Right cardiac atrium (tissue), 5 donors: ENCODE measurements around the gene SRRM1. TPM values are rescaled to one million over a fixed set of nuclear protein-coding genes. Genes with fewer than 3 reads are reported as not detected.
A peak's percentile ranks its signal among the peaks of the same experiment; 100 is the strongest.
"Not testable (repeated sequence)": the region's sequence is repeated elsewhere in the genome, so short reads cannot be mapped to it uniquely, and the experiment has no call there.

ENCODE experiments used
- ATAC-seq, 2 donors: fragments of 200-7000 bp; cut with Tn5 transposase; one replicate each; pipeline versions ENCODE4 v1.8.0 to v1.9.1; 2020; ENCODE audit warnings: moderate library complexity in 2 of 2, mild to moderate bottlenecking in 1 of 2
- DNase-seq, 3 donors: peaks; one replicate each; pipeline ENCODE4 v3.0.0-alpha.2; 2020
- H3K27ac ChIP-seq: one replicate; pipeline ENCODE4 v1.5.1; 2013; ENCODE audit warnings: mild to moderate bottlenecking, low read length, control low read depth, moderate library complexity
- H3K27me3 ChIP-seq: one replicate; pipeline ENCODE4 v1.6.1; 2013; ENCODE audit not compliant: control insufficient read depth, insufficient read depth
- H3K4me1 ChIP-seq: one replicate; pipeline ENCODE4 v1.6.1; 2013; ENCODE audit warnings: low read length; ENCODE audit not compliant: control insufficient read depth, insufficient read depth
- H3K4me3 ChIP-seq: one replicate; pipeline ENCODE4 v1.5.1; 2013; ENCODE audit warnings: low read length, control low read depth
- H3K9me3 ChIP-seq: one replicate; pipeline ENCODE4 v1.6.1; 2013; ENCODE audit warnings: low read length; ENCODE audit not compliant: control insufficient read depth
- WGBS: extraction: QIAGEN DNeasy Blood & Tissue Kit; methylation state at CpG from one replicate; pipeline ENCODE4 v1.1.7; 2013; 5-methylcytosine and 5-hydroxymethylcytosine counted together
- intact Hi-C, 4 donors: fragments of 100-400 bp; cut with DNase I; formaldehyde crosslinking; loops; one replicate each; pipeline versions ENCODE4 v1.11.0 to v1.14.0; 2022 to 2023
- polyA plus RNA-seq: library from polyadenylated mRNA; stranded (reverse); fragments of 200-250 nt; gene quantifications from one replicate; pipeline ENCODE4 v1.2.3, GENCODE V29; 2013
- total RNA-seq, 4 donors: library from RNA; stranded (reverse); fragmentation: NEBNext Ultra II Directional; extraction: Animal tissue kit (Norgen Biotek cat#: 25700); gene quantifications; one replicate each; pipeline ENCODE4 v1.2.1, GENCODE V29; 2021
- donor health status: healthy with polysubstance abuse.
- donor health status: DM: no; HTN: yes; CAD: no.
- donor health status: DM: no; HTN: no; CAD: no.
- donor health status: DM: no; HTN: yes; CAD: no; lungs with severe emphysema.
- donor health status: DM: yes; HTN: yes; CAD: no.

Gene SRRM1
- total and polyA plus RNA-seq, 5 donors, result 41.2 to 91.7 (median 78.4) TPM

DNA sequence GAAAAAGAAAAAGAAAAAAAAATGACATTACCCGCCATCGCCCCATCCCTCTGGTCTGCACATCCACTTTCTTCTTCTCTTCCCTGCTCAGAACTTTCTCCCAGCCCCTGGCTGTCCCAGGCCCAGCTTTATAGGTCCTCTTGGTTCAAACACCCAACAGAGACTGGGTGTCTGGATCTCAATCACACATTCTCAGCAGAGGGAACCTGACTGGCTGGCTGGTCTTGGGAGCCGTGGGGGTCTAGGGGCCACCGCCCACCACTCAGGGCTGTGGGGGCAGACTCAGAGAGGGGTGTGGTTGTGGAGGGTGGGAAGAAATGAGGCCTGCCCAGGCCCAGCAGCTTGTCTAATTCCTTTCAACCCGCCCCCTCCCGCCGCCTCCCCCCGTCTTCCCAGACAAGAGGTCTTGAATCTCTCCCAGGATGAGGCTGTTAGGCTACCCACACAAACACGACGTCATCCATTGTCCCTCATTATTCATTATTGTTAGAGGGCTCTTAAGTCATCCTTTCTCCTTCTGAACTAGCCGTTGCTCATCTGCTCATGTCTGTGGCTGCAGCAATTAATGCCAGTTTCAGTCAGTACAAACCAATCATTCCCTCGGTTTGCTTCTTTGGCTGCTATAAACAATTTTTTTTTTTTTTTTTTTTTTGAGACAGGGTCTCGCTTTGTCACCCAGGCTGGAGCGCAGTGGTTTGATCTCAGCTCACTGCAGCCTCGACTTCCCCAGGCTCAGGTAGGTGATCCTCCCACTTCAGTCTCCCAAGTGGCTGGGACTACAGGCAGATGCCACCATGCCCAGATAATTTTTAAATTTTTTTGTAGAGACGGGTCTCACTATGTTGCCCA lies 61.5 kb downstream of the SRRM1 start:
- H3K9me3 ChIP-seq, result no peaks in the 10 kb centered on the region
- ATAC-seq (peak in 1 of 2 donors; percentile 44), DNase-seq (peak in 2 of 3 donors; percentile 50 to 55)
- no peaks in the 10 kb centered on the region for H3K27me3 ChIP-seq
- no peak overlapping the region for H3K4me3 ChIP-seq
- intact Hi-C loops, result loop anchor here in 1 of 4 donors (10.0 kb wide), 1 partner anchor 1330 kb away; no protein-coding TSS in a partner anchor
- H3K27ac ChIP-seq, result peak overlapping the region; percentile 84
- H3K4me1 ChIP-seq, result peaks cover 2% of the 10 kb centered on the region
- 58% methylated on average over 16 of the region's 16 CpGs for WGBS

DNA sequence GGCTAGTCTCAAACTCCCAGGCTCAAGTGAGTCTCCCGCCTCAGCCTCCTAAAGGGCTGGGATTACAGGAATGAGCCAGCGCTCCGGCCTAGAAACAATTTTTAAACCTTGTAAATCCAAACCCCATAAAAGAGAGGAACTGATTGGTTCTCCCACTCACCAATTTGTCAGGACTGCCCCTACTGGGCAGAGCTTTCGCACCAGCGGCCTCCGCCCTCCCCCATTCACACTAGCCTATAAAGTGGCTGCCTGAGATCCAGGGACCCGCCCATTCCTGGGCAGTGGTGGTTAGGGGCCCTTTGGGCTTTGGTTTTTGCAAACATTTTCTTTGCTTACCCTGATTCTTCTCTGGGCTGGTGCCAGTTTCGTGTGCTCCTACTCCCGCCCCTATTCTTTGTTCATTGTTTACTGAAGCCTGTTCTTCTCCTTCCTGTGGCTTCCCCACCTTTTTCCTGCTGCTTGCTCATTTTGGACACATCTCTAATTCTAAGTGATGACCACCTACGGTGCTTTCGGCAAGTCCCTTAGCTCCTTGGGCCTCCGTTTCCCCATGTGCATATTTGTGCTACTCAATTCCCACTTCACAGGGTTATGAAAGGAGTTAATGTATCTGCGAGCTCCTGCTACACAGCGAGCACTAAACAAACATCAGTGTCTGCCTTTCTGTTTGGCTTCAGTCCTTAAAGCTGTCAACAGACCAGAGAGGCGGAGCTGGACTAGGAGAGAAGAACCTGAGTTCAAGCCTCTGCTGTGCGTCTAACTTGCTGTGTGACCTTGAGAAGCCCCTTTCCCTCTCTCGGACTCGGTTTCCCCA lies 62.4 kb downstream of the SRRM1 start:
- DNase-seq, result peak; percentile 91 to 96 (median 94)
- no peaks in the 10 kb centered on the region for H3K27me3 ChIP-seq
- H3K27ac ChIP-seq, result peak overlapping the region; percentile 84
- peaks cover 2% of the 10 kb centered on the region for H3K4me1 ChIP-seq
- peak overlapping the region; percentile 17 for H3K4me3 ChIP-seq
- peak; percentile 98 to 99 for ATAC-seq
- H3K9me3 ChIP-seq, result no peaks in the 10 kb centered on the region
- WGBS, result 30% methylated on average over 18 of the region's 18 CpGs
- intact Hi-C loops, result loop anchor here in 1 of 4 donors (10.0 kb wide), 1 partner anchor 1329 kb away; no protein-coding TSS in a partner anchor

DNA sequence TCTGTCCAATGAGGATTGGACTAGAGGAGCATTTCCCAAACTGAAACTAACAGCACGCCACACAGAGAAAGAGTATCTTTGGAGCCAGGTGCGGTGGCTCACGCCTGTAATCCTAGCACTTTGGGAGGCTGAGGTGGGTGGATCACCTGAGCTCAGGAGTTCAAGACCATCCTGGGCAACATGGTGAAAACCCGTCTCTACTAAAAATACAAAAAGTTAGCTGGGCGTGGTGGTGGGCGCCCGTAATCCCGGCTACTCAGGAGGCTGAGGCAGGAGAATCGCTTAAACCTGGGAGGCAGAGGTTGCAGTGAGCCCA lies 62.9 kb downstream of the SRRM1 start:
- 97% methylated on average over 9 of the region's 9 CpGs for WGBS
- not testable (repeated sequence) for H3K4me1 ChIP-seq, H3K4me3 ChIP-seq, H3K27me3 ChIP-seq, DNase-seq, H3K9me3 ChIP-seq, ATAC-seq
- H3K27ac ChIP-seq, result peak overlapping the region; percentile 84
- intact Hi-C loops, result loop anchor here in 1 of 4 donors (10.0 kb wide), 1 partner anchor 1329 kb away; no protein-coding TSS in a partner anchor

DNA sequence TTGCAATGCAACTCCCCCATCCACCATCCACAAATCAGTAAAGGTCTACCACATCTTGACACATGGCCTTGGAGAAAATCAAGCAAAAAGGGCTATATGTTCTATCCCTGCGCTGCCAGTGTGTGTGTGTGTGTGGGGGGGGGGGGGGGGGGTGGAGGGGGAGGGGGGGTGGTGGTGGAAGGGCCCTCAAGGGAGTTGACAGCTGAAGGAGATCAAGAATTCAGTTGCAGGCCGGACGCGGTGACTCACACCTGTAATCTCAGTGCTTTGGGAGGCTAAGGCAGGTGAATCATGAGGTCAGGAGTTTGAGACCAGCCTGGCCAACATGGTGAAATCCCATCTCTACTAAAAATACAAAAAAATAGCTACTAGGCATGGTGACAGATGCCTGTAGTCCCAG lies 64.6 kb downstream of the SRRM1 start:
- intact Hi-C loops, result loop anchor here in 1 of 4 donors (10.0 kb wide), 1 partner anchor 1327 kb away; no protein-coding TSS in a partner anchor
- Histone ChIP-seq H3K4me1 (peaks cover 2% of the 10 kb centered on the region), H3K4me3 (no peak overlapping the region), H3K27me3 (no peaks in the 10 kb centered on the region), H3K9me3 (no peaks in the 10 kb centered on the region), H3K27ac (no peak overlapping the region)
- WGBS, result 53% methylated on average over 4 of the region's 4 CpGs
- no peak for ATAC-seq
- DNase-seq, result peak in 1 of 3 donors; percentile 41

DNA sequence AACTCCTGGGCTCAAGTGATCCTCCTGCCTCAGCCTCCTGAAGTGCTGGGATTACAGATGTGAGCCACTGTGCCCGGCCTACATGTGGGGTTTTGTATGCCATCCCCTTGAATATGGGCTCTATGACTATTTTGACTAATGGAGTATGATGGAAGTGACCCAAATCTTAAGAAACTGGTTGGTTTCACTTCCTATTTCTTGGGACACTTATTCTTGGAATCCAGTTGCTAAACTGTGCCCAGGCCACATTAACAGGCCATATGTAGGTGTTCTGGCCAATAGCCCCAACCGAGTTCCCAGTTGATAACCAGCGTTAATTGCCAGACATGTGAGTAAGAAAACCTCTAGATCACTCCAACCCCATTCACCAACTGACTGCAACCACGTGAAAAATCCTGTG lies 65.8 kb downstream of the SRRM1 start:
- H3K4me1 ChIP-seq, result peaks cover 2% of the 10 kb centered on the region
- ATAC-seq (no peak), DNase-seq (peak in 1 of 3 donors; percentile 14)
- no peak overlapping the region for H3K4me3 ChIP-seq
- H3K27ac ChIP-seq, result no peak overlapping the region
- H3K27me3 ChIP-seq, result no peaks in the 10 kb centered on the region
- H3K9me3 ChIP-seq, result no peaks in the 10 kb centered on the region
- WGBS, result 81% methylated on average over 4 of the region's 4 CpGs
- intact Hi-C loops, result loop anchor here in 1 of 4 donors (10.0 kb wide), 1 partner anchor 1326 kb away; no protein-coding TSS in a partner anchor

DNA sequence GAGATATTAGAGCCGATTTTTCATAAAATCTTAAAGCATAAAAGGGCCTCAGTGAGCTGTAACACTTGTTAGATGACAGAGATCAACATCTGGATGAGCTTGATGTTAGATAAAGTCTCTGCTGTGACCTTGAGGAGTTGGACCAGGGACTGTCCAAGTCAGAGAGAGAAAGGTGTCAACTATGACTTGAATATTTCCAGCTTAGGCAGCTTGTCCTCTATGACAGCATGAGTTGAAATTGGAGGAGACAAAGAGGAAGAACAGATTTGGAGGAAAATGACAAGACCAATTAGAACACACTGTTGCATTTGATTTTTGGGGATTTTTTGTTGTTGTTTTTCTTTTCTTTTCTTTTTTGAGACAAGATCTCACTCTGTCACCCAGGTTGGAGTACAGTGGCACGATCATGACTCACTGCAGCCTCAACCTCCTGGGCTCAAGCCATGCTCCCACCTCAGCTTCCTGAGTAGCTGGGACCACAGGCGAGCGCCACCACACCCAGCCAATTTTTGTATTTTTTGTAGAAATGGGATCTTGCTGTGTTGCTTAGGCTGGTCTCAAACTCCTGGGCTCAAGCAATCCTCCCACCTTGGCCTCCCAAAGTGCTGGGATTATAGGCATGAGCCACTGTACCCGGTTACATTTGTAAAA lies 66.8 kb downstream of the SRRM1 start:
- no peak for ATAC-seq
- 77% methylated on average over 5 of the region's 5 CpGs for WGBS
- DNase-seq, result peak in 1 of 3 donors; percentile 15
- no peak overlapping the region for H3K4me3 ChIP-seq
- no peaks in the 10 kb centered on the region for H3K27me3 ChIP-seq
- H3K4me1 ChIP-seq, result peaks cover 2% of the 10 kb centered on the region
- H3K9me3 ChIP-seq, result no peaks in the 10 kb centered on the region
- H3K27ac ChIP-seq, result no peak overlapping the region
- intact Hi-C loops, result loop anchor here in 1 of 4 donors (10.0 kb wide), 1 partner anchor 1325 kb away; no protein-coding TSS in a partner anchor

DNA sequence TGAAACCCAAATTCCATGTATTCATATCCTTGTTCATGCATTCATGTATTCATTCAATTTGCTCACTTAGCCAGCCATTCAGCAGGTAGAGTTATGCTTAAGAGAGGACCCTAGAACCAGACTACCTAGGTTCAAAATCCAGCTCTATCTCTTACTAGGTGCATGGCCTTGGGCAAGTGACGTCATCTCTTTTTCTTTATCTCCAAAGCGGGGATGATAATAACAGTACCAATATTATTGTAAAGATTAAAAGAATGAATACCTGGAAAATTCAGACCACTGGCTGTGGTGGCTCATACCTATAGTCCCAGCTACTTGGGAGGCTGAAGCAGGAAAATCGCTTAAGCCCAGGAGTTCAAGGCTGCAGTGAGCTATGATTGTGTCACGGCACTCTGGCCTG lies 68.2 kb downstream of the SRRM1 start:
- no peak for DNase-seq
- Histone ChIP-seq H3K27ac (no peak overlapping the region), H3K27me3 (no peaks in the 10 kb centered on the region), H3K4me1 (no peaks in the 10 kb centered on the region), H3K4me3 (no peak overlapping the region), H3K9me3 (no peaks in the 10 kb centered on the region)
- no peak for ATAC-seq
- intact Hi-C loops, result no loop called here
- WGBS, result 95% methylated on average over 4 of the region's 4 CpGs

DNA sequence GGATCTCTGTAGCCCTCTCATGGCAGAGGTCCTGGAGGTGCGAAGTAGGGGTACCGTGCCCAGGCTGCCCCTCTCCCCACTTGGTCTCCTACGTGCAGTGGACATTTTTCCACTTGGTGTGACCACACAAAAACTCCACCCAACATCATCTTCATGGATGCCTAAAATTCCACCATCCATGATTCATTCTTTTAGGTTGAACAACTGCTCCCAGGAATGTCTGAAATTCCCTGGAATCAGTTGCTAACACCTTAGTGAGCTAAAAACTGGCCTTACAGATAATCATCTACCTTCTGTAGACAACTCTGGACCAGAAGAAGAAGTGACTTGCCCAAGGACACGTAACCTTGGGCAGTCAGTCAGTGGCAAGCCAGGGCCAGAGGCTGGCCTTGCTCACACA lies 70.1 kb downstream of the SRRM1 start:
- intact Hi-C loops, result no loop called here
- Histone ChIP-seq H3K4me1 (no peaks in the 10 kb centered on the region), H3K4me3 (no peak overlapping the region), H3K9me3 (no peaks in the 10 kb centered on the region), H3K27ac (no peak overlapping the region), H3K27me3 (no peaks in the 10 kb centered on the region)
- DNase-seq, result no peak
- WGBS, result 96% methylated on average over 4 of the region's 4 CpGs
- no peak for ATAC-seq

DNA sequence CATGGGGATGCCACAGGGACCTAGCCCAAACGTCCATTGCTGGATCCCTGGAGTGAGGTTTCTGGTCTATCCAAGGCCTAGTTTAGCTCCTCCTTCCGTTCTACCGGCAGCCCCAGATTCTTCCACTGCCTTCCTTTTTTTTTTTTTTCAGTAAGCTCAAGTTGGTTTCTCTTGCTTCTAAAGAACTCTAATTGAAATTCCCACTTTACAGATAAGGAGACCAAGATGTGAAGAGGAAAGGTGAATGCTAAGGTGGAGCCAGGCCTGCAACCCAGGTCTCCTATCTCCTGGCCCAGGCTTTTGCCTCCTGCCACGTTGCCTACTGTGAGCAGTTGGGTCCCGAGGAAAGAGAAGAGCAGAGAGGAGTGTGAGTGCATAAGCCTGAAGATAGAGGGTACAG lies 70.6 kb downstream of the SRRM1 start:
- no peaks in the 10 kb centered on the region for H3K27me3 ChIP-seq
- ATAC-seq (no peak), DNase-seq (peak in 1 of 3 donors; percentile 0)
- 68% methylated on average over 5 of the region's 5 CpGs for WGBS
- H3K4me3 ChIP-seq, result no peak overlapping the region
- no peaks in the 10 kb centered on the region for H3K9me3 ChIP-seq
- intact Hi-C loops, result no loop called here
- H3K4me1 ChIP-seq, result no peaks in the 10 kb centered on the region
- H3K27ac ChIP-seq, result no peak overlapping the region

DNA sequence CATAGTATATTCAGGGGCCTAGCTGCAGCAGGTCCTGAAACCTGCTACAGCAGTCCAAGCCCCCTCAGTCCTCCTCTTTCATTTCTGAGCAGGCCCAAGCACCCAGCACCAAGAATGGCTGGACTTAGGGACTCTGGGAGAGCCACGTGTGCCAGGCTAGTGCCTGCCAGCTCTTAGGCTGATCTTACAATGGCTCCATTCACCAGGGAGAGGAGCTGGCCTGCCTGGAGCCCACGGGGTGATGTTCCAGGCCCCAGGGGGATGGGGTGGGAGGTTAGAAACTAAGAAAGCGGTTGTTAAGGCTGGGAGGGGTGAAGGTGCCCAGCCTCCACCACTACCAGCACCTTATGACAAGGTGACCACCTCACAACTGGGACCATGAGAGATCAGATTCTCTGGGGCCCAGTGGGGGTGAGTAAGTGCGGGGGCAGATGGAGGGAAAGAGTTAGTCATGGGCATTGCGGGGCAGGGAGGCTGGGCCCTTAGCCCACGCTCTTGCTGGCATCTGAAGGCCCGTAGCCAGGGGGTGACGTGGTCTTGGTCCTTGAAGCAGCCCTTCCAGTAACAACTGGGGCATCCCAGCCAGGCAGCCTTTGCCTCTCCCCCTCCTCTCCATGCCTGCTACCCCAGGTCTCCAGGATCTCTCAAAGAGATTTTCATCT lies 71.9 kb downstream of the SRRM1 start:
- no peak overlapping the region for H3K4me3 ChIP-seq
- no peaks in the 10 kb centered on the region for H3K9me3 ChIP-seq
- ATAC-seq, result no peak
- no peaks in the 10 kb centered on the region for H3K27me3 ChIP-seq
- DNase-seq, result peak in 2 of 3 donors; percentile 56 to 59
- WGBS, result 89% methylated on average over 8 of the region's 8 CpGs
- no peak overlapping the region for H3K27ac ChIP-seq
- H3K4me1 ChIP-seq, result peaks cover 4% of the 10 kb centered on the region
- intact Hi-C loops, result no loop called here
